ENCODE measurements around the gene ALPK3.
"Not testable (repeated sequence)": the region's sequence is repeated elsewhere in the genome, so short reads cannot be mapped to it uniquely, and the experiment has no call there.

ALPK3 gene

DNA sequence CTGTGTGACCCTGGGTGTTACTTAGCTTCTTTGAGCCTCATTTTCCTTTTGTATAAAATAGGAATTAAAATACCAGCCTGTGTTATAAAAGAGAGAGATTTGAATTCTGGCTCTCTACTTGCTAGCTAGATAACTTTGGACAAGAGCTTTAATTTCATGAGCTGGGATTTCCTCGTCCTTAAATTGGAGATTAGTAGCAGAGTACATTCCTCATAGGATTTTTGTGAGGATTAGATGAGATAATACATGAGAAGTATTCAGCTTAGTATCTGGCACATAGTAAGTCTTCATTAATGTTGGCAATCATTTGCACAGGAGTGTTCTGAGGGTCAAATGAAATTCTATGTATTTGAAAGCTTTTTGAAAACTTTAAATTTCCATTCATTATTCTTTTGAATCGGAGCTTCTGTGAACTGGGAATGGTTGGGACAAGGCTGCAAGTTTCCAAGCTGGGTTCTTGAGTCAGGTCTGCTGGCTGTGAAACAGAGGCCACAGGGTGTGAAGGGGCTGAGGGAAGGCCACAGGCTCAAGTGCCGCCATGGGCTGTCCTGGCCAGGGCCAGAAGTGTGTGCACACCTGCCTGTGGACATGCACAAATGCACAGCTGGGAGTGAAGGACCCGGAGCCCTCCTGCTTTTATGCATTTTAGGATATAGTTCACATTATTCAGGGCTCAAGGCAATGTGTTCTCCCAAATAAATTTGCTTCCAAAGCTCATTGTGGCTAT lies 17.2 kb downstream of the ALPK3 start:
- Histone ChIP-seq H3K9me3 (no peaks in the 10 kb centered on the region), H3K36me3 (replicated peaks) (no peaks in the 10 kb centered on the region), H3K4me3 (no peak overlapping the region), H3K27me3 (ENCODE audit: low read depth) (peaks cover 19% of the 10 kb centered on the region), H3K4me1 (no peaks in the 10 kb centered on the region)
- in situ Hi-C loops (cut with MboI; ENCODE audit: low sequenced_read_pairs): no loop called here
- DNase-seq (ENCODE audit: low spot score in 2 of 2): peak in 1 of 2 experiments; percentile 57

DNA sequence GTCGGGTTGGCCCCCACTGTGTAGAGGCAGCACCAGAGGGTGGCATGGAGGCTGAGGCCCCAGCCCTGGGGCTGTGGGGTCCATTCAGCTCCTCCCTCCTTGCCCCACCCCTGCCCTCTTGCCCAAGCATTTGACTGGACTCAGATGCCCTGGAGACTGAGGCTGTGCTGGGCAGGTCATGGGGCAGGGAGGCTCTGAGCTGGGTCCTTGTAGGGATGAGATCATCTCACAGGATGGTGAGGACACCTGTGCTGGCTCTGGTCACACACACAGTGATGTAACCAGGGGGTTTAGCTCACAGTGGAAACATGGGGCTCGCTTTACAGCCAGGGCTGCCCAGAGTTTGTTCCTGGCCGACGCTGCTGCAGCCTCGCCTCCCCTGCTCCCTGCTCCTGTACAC lies 17.8 kb downstream of the ALPK3 start:
- Histone ChIP-seq H3K4me1 (no peaks in the 10 kb centered on the region), H3K27me3 (ENCODE audit: low read depth) (peaks cover 19% of the 10 kb centered on the region), H3K4me3 (no peak overlapping the region), H3K36me3 (replicated peaks) (no peaks in the 10 kb centered on the region), H3K9me3 (no peaks in the 10 kb centered on the region)
- in situ Hi-C loops (cut with MboI; ENCODE audit: low sequenced_read_pairs): no loop called here
- no peak for DNase-seq (ENCODE audit: low spot score in 2 of 2)

DNA sequence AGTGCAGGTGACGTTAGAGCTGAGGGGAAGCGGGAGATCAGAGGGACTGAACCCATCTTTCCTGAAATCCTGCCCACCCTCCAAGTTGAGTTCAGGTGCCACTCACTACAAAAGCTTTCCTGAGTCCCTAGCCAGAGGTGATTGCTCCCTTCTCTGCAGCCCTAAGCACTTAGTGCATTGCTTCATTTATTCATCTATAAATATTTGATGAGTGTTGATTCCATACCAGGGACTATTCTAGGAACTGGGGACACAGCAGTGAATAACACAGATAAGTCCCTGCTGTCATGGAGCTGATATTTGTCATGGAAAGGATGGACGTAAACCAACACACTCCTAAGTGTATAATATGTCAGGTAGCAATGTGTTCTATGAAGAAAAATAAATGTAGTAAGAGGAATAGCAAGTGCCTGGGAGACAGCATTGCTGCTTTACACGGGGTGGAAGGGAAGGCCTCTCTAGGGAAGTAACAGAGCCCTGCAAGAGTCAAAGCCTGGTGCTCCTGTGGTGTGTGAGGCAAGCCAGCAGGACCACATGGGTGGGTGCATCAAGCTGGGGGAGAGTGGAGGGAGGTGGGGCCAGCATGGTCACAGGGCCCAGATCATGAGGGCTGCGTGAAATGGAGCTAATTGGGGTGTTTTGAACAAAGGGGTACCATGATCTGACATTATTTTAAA lies 18.6 kb downstream of the ALPK3 start:
- Histone ChIP-seq H3K9me3 (no peaks in the 10 kb centered on the region), H3K36me3 (replicated peaks) (no peaks in the 10 kb centered on the region), H3K4me3 (no peak overlapping the region), H3K27me3 (ENCODE audit: low read depth) (peaks cover 19% of the 10 kb centered on the region), H3K4me1 (no peaks in the 10 kb centered on the region; the same call in 1 of the 2 replicates)
- no peak for DNase-seq (ENCODE audit: low spot score in 2 of 2)
- in situ Hi-C loops (cut with MboI; ENCODE audit: low sequenced_read_pairs): no loop called here

DNA sequence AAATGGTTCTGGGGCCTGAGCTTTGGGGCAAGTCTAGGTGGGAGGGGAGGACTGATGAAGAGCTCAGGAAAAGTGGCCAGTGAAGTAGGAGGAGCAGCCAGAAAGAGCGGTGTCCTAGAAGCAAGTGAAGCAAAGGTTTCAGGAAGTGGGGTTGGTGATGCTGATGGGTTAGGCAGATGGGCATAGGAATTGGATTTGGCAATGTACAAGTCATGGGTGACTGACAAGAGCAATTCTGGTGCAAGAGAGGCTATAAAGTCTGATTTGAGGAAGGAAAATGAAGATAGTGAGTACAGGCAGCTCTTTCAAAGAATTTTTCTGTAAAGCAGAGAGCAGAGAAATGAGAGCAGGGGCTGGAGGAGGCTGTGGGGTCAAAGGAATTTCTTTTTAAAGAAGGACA lies 19.7 kb downstream of the ALPK3 start:
- H3K36me3 ChIP-seq (replicated peaks): no peaks in the 10 kb centered on the region
- H3K27me3 ChIP-seq (ENCODE audit: low read depth): peaks cover 14% of the 10 kb centered on the region; the same call in 1 of the 2 replicates
- no peak overlapping the region for H3K4me3 ChIP-seq
- in situ Hi-C loops (cut with MboI; ENCODE audit: low sequenced_read_pairs): no loop called here
- H3K4me1 ChIP-seq: peaks cover 10% of the 10 kb centered on the region
- H3K9me3 ChIP-seq: no peaks in the 10 kb centered on the region; the same call in 1 of the 2 replicates
- no peak for DNase-seq (ENCODE audit: low spot score in 2 of 2)

DNA sequence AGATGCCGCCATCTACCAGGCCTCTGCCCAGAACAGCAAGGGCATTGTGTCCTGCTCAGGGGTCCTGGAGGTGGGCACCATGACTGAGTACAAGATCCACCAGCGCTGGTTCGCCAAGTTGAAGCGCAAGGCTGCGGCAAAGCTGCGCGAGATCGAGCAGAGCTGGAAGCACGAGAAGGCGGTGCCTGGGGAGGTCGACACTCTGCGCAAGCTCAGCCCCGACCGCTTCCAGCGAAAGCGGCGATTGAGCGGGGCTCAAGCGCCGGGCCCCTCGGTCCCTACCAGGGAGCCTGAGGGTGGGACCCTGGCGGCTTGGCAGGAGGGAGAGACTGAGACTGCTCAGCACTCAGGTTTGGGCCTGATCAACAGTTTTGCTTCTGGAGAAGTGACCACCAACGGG lies 22.6 kb downstream of the ALPK3 start:
- DNase-seq (ENCODE audit: low spot score in 2 of 2): no peak
- Histone ChIP-seq H3K9me3 (no peaks in the 10 kb centered on the region; the same call in 1 of the 2 replicates), H3K36me3 (replicated peaks) (no peaks in the 10 kb centered on the region), H3K4me1 (peaks cover 10% of the 10 kb centered on the region), H3K27me3 (ENCODE audit: low read depth) (peaks cover 19% of the 10 kb centered on the region; the same call in 1 of the 2 replicates), H3K4me3 (no peak overlapping the region)
- in situ Hi-C loops (cut with MboI; ENCODE audit: low sequenced_read_pairs): no loop called here

DNA sequence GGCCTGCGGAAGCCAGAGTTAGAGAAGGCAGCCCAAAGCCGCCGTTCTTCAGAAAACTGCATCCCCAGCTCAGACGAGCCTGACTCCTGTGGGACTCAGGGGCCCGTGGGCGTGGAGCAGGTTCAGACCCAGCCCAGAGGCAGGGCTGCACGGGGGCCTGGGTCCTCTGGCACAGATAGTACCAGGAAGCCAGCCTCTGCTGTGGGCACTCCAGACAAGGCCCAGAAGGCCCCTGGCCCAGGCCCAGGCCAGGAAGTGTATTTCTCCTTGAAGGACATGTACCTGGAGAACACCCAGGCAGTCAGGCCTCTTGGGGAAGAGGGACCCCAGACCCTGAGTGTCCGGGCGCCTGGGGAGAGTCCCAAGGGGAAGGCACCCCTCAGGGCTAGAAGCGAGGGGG lies 23.1 kb downstream of the ALPK3 start:
- peaks cover 19% of the 10 kb centered on the region; the same call in 1 of the 2 replicates for H3K27me3 ChIP-seq (ENCODE audit: low read depth)
- H3K4me3 ChIP-seq: no peak overlapping the region
- in situ Hi-C loops (cut with MboI; ENCODE audit: low sequenced_read_pairs): no loop called here
- H3K36me3 ChIP-seq (replicated peaks): no peaks in the 10 kb centered on the region
- no peak for DNase-seq (ENCODE audit: low spot score in 2 of 2)
- peaks cover 10% of the 10 kb centered on the region for H3K4me1 ChIP-seq
- H3K9me3 ChIP-seq: no peaks in the 10 kb centered on the region; the same call in 1 of the 2 replicates

DNA sequence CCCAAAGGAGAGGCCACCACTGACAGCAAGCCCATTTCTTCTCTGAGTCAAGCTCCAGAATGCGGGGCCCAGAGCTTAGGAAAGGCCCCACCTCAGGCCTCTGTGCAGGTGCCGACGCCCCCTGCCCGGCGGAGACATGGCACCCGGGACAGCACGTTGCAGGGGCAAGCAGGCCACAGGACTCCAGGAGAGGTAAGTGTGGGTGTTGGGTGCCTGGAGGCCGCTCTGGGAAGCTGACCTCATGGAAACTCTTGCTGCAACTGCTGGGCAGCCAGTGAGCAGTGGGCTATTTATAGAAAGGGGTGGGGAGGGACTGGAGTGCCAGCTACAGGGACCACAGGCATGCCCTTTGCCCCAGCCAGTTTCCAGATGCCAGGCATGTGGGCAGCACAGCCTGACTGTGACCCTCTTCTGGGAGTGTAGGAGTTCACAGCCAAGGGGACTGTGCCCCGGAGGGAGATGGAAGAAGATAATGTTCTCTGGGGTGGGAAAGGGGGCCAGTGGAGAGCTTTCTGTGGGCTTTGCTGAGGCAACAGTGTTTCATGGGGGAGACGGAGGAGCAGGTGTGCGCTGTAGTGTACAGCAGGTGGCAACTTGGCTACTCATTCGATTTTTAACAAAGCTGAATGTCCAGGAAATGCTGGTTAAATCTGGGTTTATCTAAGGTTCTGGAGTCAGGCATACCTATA lies 23.7 kb downstream of the ALPK3 start:
- Histone ChIP-seq H3K27me3 (ENCODE audit: low read depth) (peaks cover 17% of the 10 kb centered on the region; the same call in 1 of the 2 replicates), H3K4me3 (no peak overlapping the region), H3K36me3 (replicated peaks) (no peaks in the 10 kb centered on the region; the same call in 1 of the 2 replicates), H3K9me3 (peaks cover under 1% of the 10 kb centered on the region; the same call in 1 of the 2 replicates), H3K4me1 (peaks cover 10% of the 10 kb centered on the region)
- no peak for DNase-seq (ENCODE audit: low spot score in 2 of 2)
- in situ Hi-C loops (cut with MboI; ENCODE audit: low sequenced_read_pairs): no loop called here

DNA sequence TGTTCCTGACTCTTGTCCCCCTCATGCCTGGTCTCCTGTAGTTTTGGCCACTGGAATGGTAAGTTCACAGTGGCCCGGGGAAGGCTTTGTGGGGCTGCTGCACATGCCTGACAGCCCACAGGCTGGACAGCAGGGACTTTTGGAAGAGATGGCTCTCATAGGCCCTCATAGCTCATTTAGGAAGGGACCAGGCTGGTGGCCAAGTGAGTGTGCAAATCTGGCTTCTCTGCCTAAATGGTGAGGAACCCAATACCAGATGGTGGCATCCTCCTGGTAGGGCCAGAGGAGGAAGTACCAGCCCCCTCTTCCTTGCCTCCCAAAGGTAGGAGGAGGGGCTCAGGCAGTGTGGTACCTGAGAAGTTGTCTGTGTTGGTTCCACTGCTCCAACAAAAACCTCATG lies 25.6 kb downstream of the ALPK3 start:
- peaks cover 12% of the 10 kb centered on the region for H3K9me3 ChIP-seq
- no peaks in the 10 kb centered on the region; the same call in 1 of the 2 replicates for H3K36me3 ChIP-seq (replicated peaks)
- peaks cover 10% of the 10 kb centered on the region for H3K4me1 ChIP-seq
- no peak overlapping the region for H3K4me3 ChIP-seq
- DNase-seq (ENCODE audit: low spot score in 2 of 2): no peak
- in situ Hi-C loops (cut with MboI; ENCODE audit: low sequenced_read_pairs): no loop called here
- H3K27me3 ChIP-seq (ENCODE audit: low read depth): peaks cover 8% of the 10 kb centered on the region; the same call in 1 of the 2 replicates

DNA sequence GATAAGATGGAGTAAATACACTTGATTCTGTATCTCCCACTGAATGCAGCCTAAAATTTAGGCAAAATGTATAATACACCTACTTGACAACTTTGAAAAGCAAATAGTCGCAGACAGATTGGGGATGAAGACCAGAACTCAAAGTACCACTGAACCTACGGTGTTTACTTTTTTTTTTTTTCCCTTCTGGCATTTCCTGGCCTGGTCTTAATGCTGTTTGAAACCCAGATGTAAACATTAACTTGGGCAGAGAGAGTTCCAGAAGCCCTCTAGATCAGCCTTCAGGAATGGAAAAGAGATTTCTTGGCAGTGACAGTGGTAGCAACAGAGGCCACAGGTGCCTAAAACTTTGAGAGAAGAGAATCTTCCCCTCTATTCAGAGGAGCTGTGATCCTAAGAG lies 27.8 kb downstream of the ALPK3 start:
- Histone ChIP-seq H3K27me3 (ENCODE audit: low read depth) (peaks cover 5% of the 10 kb centered on the region; the same call in 1 of the 2 replicates), H3K36me3 (replicated peaks) (no peaks in the 10 kb centered on the region; the same call in 1 of the 2 replicates), H3K9me3 (peaks cover 12% of the 10 kb centered on the region), H3K4me3 (no peak overlapping the region), H3K4me1 (peaks cover 10% of the 10 kb centered on the region)
- no peak for DNase-seq (ENCODE audit: low spot score in 2 of 2)
- in situ Hi-C loops (cut with MboI; ENCODE audit: low sequenced_read_pairs): no loop called here

DNA sequence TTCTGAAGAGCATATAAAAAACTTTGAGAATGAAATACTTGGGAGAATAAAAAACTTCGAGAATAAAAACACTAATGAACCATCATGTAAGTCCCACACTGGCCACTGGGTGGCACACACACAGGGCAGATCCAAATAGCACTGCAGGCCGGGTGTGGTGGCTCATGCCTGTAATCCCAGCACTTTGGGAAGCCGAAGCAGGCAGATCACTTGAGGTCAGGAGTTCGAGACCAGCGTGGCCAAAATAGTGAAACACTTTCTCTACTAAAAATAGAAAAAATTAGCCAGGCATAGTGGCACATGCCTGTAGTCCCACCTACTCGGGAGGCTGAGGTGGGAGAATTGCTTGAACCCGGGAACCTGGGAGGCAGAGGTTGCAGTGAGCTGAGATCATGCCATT lies 28.5 kb downstream of the ALPK3 start:
- in situ Hi-C loops (cut with MboI; ENCODE audit: low sequenced_read_pairs); H3K4me1 ChIP-seq; H3K36me3 ChIP-seq (replicated peaks); H3K27me3 ChIP-seq (ENCODE audit: low read depth); H3K4me3 ChIP-seq: not testable (repeated sequence)
- peak; percentile 57 to 88 for DNase-seq (ENCODE audit: low spot score in 2 of 2)
- peaks cover 12% of the 10 kb centered on the region for H3K9me3 ChIP-seq

DNA sequence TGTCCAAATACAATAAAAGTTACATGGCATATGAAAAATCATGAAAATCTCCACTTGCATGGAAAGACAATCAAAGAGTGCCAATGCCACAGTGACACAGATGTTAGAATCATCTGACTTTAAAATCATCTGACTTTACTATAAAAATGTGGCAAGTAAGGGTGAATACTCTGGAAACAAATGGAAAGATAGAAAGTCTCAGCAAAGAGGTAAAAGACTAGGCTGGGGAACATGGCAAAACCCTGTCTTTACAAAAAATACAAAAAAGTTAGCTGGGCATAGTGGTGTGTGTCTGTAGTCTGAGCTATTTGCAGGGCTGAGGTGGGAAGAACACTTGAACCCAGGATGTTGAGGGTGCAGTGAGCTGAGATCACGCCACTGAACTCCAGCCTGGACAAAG lies 29.1 kb downstream of the ALPK3 start:
- Histone ChIP-seq H3K27me3 (ENCODE audit: low read depth) (peaks cover 5% of the 10 kb centered on the region; the same call in 1 of the 2 replicates), H3K4me3 (no peak overlapping the region), H3K9me3 (peaks cover 12% of the 10 kb centered on the region), H3K4me1 (peaks cover 5% of the 10 kb centered on the region; the same call in 1 of the 2 replicates), H3K36me3 (replicated peaks) (no peaks in the 10 kb centered on the region; the same call in 1 of the 2 replicates)
- no peak for DNase-seq (ENCODE audit: low spot score in 2 of 2)
- in situ Hi-C loops (cut with MboI; ENCODE audit: low sequenced_read_pairs): no loop called here

DNA sequence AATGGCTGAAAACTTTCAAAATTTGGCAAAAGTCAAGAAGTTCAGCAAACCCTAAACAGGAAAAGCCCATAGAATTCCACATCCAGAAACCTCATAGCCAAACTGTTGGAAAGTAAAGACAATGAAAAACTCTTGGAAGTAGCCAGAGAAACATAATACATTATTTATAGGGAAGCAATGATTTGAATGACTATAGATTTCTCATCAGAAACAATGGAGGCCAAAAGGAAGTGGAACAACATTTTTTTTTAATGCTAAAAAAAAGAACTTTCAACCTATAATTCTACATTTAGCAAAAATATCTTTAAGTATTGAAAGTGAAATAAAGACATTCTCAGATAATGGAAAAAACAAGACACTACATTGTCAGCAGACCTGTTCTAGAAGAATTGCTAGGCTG lies 30.2 kb downstream of the ALPK3 start:
- no peaks in the 10 kb centered on the region for H3K4me1 ChIP-seq
- no peak overlapping the region for H3K4me3 ChIP-seq
- H3K27me3 ChIP-seq (ENCODE audit: low read depth): peaks cover 2% of the 10 kb centered on the region; the same call in 1 of the 2 replicates
- H3K9me3 ChIP-seq: peaks cover 12% of the 10 kb centered on the region
- in situ Hi-C loops (cut with MboI; ENCODE audit: low sequenced_read_pairs): no loop called here
- no peak for DNase-seq (ENCODE audit: low spot score in 2 of 2)
- no peaks in the 10 kb centered on the region; the same call in 1 of the 2 replicates for H3K36me3 ChIP-seq (replicated peaks)

DNA sequence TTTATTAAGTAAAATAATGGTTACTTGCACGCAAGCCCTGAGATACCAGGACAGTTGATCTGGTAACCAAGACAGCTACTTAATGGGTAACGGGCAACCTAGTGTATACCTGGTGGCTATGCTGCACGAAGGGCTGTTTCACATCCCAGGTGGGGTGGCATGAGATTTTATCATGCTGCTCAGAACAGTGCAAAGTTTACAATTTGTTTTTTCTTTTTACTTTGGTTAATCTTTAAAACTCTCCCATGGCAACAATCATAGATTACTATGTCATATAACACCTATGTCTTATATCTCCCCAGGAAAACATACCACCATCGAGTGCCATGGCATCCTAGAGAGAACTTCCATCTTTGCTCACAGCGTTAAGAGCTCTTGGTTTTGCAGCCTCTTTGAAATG lies 35.1 kb downstream of the ALPK3 start:
- DNase-seq (ENCODE audit: low spot score in 2 of 2): no peak
- H3K4me3 ChIP-seq: no peak overlapping the region
- H3K36me3 ChIP-seq (replicated peaks): no peaks in the 10 kb centered on the region
- peaks cover 1% of the 10 kb centered on the region for H3K9me3 ChIP-seq
- no peaks in the 10 kb centered on the region for H3K4me1 ChIP-seq
- in situ Hi-C loops (cut with MboI; ENCODE audit: low sequenced_read_pairs): no loop called here
- H3K27me3 ChIP-seq (ENCODE audit: low read depth): no peaks in the 10 kb centered on the region

DNA sequence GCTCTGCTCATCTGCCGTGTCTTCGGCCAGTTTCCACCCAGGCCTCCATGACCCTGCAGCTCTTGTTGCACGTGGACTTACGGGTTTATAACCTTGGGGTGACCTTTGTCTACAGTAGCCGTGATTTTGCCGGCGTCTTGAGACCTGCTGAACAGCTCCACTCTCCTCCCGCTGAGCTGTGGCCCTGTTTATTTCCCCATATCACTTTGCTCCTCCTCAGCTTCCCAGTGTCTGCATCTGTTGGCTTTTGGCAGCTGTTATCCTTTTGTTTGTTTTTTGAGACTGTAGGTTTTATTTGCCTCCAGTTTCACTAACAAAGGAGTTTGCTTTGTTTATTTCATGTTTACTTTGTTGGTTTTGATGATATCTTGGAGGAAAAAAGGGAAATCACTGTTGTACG lies 38.0 kb downstream of the ALPK3 start:
- Histone ChIP-seq H3K9me3 (no peaks in the 10 kb centered on the region), H3K36me3 (replicated peaks) (no peaks in the 10 kb centered on the region), H3K4me3 (no peak overlapping the region), H3K4me1 (no peaks in the 10 kb centered on the region), H3K27me3 (ENCODE audit: low read depth) (no peaks in the 10 kb centered on the region)
- DNase-seq (ENCODE audit: low spot score in 2 of 2): no peak
- in situ Hi-C loops (cut with MboI; ENCODE audit: low sequenced_read_pairs): no loop called here

Data from HAP-1 (cell line).